ENCODE data around the gene GLS. TPM values are rescaled to one million over a fixed set of nuclear protein-coding genes. Genes with fewer than 3 reads are reported as not detected.

The GLS gene
- total and polyA plus RNA-seq, 11 donors = 19.1 to 94.5 (median 47.6) TPM

- no peaks in the 10 kb centered on the region for H3K36me3 ChIP-seq
- peaks cover 0 to 41% (median 10%) of the 10 kb centered on the region in 12 donors for H3K4me1 ChIP-seq
- H3K27ac ChIP-seq = no peak overlapping the region
- no peaks in the 10 kb centered on the region for H3K27me3 ChIP-seq
- no peaks in the 10 kb centered on the region for H3K9me3 ChIP-seq
- intact Hi-C loops (cut with DNase I) = no loop called here
- ATAC-seq (no peak), DNase-seq (no peak)
- TF ChIP-seq CTCF (IDR thresholded peaks at IDR 0.05) (no peak), POLR2A (IDR thresholded peaks at IDR 0.05) (no peak)
- WGBS, 4 donors = 67 to 84% (median 76%) methylated on average over 2 of the region's 2 CpGs
- H3K4me3 ChIP-seq = no peak overlapping the region
Observed at GRCh38 chr2:190875891-190876290, 4.7 kb upstream of the GLS start.

DNA sequence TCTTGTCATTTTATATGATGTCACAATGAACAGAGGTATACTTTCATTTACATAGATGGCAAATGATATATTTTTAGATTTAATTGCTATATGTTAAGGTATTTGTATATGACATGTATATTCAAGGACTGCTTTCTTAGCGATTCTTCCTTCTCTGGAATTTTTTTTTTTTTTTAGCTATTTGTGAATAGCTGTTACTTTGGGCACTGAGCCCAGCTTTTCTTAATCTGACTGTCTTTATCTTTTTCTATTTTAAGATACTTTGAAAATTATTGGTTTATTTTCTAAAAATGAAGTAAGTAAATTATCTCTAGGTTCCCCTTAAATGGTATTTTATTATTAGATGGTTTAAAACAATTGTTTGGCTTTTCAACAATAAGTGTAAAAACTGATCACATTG lies 4.0 kb upstream of the GLS start:
- no peaks in the 10 kb centered on the region for H3K36me3 ChIP-seq
- peaks cover 0 to 41% (median 10%) of the 10 kb centered on the region in 12 donors for H3K4me1 ChIP-seq
- intact Hi-C loops (cut with DNase I) = no loop called here
- TF ChIP-seq CTCF (IDR thresholded peaks at IDR 0.05) (no peak), POLR2A (IDR thresholded peaks at IDR 0.05) (no peak)
- H3K9me3 ChIP-seq = no peaks in the 10 kb centered on the region
- ATAC-seq (no peak), DNase-seq (no peak)
- no peak overlapping the region for H3K4me3 ChIP-seq
- WGBS, 4 donors = 6 to 17% (median 9%) methylated on average over 1 of the region's 1 CpG
- H3K27ac ChIP-seq = no peak overlapping the region
- no peaks in the 10 kb centered on the region for H3K27me3 ChIP-seq

DNA sequence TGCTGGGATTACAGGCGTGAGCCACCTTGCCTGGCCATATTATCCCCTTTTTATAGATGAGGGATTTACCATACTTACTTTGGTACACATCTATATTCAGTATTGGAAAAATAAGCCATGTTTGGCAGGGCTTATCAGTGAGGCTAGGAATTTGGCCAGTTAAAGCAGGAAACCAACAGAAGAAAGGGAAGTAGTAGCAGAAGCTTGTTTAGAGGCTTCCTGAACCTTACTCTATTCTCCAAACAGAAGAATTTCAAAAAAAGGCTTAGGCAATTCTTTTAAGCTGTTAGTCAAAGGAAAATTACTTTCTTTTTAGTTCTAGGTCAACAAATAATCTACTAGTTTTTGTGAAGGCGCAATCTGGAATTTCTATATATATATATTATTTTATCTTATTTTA lies 3.2 kb upstream of the GLS start:
- Histone ChIP-seq H3K27me3 (no peaks in the 10 kb centered on the region), H3K36me3 (no peaks in the 10 kb centered on the region), H3K4me3 (no peak overlapping the region), H3K27ac (no peak overlapping the region), H3K4me1 (peaks cover 0 to 41% (median 10%) of the 10 kb centered on the region in 12 donors), H3K9me3 (no peaks in the 10 kb centered on the region)
- DNase-seq (no peak), ATAC-seq (no peak)
- WGBS, 4 donors = 87 to 98% (median 92%) methylated on average over 2 of the region's 2 CpGs
- no peak for TF ChIP-seq CTCF (IDR thresholded peaks at IDR 0.05)
- no peak for TF ChIP-seq POLR2A (IDR thresholded peaks at IDR 0.05)
- intact Hi-C loops (cut with DNase I) = no loop called here

GRCh38 chr2:190879474-190880377 lies 895 bp upstream of the GLS start:
- DNase-seq = no peak
- intact Hi-C loops (cut with DNase I) = loop anchor here in 2 of 10 donors (2.0 to 5.0 kb wide), 2 partner anchors 58 to 135 kb away; partner anchors contain the start of gene STAT1 (in 2 of the 2)
- Histone ChIP-seq H3K4me1 (peaks cover 0 to 64% (median 31%) of the 10 kb centered on the region in 12 donors), H3K36me3 (peaks cover 0 to 4% (median 0%) of the 10 kb centered on the region in 9 donors), H3K9me3 (no peaks in the 10 kb centered on the region), H3K27me3 (no peaks in the 10 kb centered on the region), H3K4me3 (peak overlapping the region; percentile 22 to 95 (median 91)), H3K27ac (peak overlapping the region; percentile 92 to 99 (median 96))
- TF ChIP-seq POLR2A (IDR thresholded peaks at IDR 0.05) (no peak), CTCF (IDR thresholded peaks at IDR 0.05) (no peak)
- WGBS, 4 donors = 33 to 35% (median 34%) methylated on average over 26 to 28 of the region's 28 CpGs
- ATAC-seq = peak in 1 of 4 donors; percentile 53

Measured in heart left ventricle (tissue), 16 donors.